GM19240 (cell line): ENCODE data around the gene CSNK2A1.
"Not testable (repeated sequence)": the region's sequence is repeated elsewhere in the genome, so short reads cannot be mapped to it uniquely, and the experiment has no call there.

Experiments
- DNase-seq: peaks from one replicate; pipeline ENCODE4 v3.0.0; 2011; ENCODE audit warnings: low spot score; ENCODE audit not compliant: insufficient read length

Gene CSNK2A1

DNA sequence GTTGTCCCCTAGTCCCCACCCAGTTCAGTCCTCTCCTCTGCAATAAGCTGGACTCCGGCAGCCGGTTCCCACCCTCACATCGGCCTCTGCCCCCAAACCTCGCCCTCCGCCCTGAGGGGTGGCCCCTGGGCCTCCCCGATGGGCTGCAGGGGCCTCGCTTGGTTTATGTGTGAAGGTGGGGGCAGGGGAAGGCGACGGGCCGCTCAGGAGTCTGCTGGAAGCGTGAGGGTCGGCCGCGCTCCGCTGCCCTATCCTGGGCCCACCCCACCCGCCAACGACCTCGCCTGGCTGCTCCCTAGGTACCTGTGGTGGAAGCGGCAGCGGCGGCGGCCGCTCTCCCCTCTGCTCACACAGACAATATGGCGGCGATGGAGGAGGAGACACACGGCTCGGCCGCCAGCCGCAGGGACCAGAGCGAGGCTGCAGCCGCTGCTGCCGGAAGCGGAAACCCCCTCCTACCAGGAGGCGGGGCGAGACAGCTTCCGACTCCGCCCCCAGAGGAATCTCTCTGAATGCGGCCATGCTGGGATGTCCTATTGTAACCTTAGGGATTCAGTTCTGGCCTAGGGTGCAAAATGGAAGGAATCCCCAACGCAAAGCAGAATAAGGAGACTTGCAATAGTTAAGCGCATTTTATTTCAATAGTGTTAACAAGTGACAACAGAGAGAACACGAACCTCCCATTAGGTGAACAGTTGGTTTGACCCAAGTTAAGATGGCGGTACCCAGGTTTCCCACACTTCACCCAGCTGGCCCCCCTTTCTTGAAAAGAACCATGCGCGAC is at the start of gene CSNK2A1:
Gene CSNK2A1, minus strand, starts transcription at position 422 of the 784 bp plus-strand sequence. CDS start 35,239 bp downstream, outside the sequence.
- peak; percentile 86 for DNase-seq

- DNase-seq: no peak
Measured at GRCh38 chr20:592506-592905, 48.9 kb upstream of the CSNK2A1 start.

DNA sequence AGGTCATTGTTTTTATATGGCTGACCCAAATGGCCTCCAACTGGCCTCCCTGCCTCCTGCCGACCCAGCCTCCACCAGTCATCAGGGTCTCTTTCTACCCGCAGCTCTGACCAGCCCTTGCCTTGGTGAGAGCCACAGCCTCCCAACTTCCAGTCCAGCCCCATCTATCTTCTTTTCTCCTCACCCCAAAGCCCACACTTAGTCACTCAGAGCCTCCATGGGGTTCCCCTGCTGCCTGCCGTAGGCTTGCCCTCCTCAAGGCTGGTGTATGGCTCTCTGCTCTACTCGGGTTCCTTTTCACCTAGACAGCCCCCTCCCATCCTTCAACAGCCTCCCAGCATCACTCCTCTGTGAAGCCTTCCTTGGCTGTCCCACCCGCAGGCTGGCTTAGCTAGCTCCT is 48.4 kb upstream of the CSNK2A1 start:
- DNase-seq: no peak

DNA sequence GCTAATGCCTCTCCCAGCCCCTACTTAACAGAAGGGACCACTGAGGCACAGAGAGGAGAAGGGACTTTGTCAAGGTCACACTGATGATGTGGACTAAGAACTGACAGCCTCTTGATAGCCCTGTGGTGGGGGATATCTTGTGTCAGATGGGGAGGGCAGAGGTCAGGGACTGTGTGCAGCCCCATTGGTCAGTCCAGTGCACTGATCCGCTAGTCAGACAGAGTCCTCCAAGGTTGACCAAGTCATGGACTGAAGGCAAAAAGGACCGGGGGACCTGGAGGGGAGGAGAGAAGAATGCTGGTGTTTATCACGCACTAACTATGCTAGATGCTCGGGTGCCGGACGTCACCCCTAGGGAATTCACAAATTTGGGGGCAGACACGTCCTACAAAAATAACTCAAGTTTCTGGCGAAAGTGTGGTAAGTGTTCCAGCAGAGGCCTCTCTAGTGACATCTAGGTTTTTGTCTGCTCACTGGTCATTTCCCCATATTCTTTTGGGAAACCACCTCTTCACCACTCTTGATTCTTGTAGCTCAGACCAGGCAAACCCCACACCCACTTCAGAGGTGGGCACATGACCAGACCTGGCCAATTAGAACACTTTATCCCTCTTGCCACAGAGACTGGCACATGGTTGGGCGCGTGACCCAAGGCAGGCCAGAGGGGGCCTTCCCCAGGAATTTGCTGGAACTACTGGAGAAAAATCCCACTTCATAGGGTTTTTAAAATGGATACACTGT is 45.5 kb upstream of the CSNK2A1 start:
- DNase-seq: no peak

- no peak for DNase-seq
Measured at GRCh38 chr20:588476-588875, 44.9 kb upstream of the CSNK2A1 start.

DNA sequence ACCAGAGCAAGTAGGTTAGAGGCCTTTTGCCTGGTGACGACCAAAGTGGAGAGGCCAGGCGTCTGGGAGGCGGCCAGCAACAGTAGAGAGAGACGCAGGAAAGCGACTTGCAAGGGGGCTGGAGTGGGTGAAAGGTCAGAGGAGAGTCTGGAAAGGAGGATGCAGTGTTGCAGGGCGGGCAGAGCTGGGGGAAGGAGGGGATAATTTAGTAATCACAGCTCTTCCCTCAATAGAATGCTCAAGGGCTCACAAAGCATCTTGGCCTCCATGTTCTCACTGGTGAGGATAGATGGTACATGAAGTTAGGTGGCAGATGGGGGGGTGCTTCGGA is 41.3 kb upstream of the CSNK2A1 start:
- no peak for DNase-seq

- no peak for DNase-seq
Measured at GRCh38 chr20:584161-584970, 40.8 kb upstream of the CSNK2A1 start.

- no peak for DNase-seq
Measured at GRCh38 chr20:582204-582603, 38.6 kb upstream of the CSNK2A1 start.

- DNase-seq: not testable (repeated sequence)
Measured at GRCh38 chr20:578940-579690, 35.5 kb upstream of the CSNK2A1 start.

DNA sequence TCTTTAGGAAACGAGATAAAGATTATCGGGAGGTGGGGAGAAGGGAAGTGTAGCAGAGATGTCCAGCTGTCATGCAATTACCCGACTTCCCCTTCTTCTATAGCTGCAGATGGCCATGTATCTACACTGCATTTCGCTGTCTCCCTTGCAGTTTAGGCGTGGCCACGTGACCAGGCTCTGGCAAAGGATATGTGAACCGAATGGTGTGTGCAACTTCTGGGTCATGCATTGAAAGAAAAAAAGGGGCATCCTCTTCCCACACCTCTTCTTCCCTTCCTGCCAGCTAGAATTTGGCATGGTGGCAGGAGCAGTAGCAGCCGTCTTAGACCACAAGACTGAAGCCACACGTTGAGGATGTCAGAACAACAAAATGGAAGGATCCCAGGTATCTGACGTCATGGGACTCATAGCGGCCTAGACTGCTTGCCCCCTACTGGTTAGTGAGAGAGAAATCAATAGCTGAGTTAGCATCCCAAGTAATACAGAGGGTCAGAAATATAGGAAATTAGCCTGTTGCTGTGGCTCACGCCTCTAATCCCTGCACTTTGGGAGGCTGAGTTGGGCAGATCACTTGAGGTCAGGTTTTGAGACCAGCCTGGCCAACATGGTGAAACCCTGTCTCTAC is 33.7 kb upstream of the CSNK2A1 start:
- no peak for DNase-seq

DNA sequence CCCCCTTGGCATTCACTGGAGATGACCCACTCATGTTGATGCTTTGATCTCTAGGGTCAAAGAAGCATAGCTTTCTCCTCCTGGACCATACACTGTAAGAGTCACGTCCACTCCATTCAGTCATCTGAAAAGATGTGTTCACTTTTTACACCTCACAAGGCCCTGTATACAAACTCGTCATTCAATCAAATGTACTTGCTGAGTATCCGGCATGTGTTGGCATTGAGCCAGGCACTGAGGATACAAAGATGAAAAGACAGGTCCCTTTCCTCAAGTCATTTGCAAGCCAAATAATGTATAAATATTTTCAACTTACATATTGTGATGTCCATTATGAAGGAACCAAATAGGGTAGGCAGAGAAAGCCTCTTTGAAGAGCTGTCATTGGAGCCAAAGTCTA is 32.6 kb upstream of the CSNK2A1 start:
- DNase-seq: no peak

GRCh38 chr20:575230-575629 is 31.6 kb upstream of the CSNK2A1 start:
- DNase-seq: no peak

DNA sequence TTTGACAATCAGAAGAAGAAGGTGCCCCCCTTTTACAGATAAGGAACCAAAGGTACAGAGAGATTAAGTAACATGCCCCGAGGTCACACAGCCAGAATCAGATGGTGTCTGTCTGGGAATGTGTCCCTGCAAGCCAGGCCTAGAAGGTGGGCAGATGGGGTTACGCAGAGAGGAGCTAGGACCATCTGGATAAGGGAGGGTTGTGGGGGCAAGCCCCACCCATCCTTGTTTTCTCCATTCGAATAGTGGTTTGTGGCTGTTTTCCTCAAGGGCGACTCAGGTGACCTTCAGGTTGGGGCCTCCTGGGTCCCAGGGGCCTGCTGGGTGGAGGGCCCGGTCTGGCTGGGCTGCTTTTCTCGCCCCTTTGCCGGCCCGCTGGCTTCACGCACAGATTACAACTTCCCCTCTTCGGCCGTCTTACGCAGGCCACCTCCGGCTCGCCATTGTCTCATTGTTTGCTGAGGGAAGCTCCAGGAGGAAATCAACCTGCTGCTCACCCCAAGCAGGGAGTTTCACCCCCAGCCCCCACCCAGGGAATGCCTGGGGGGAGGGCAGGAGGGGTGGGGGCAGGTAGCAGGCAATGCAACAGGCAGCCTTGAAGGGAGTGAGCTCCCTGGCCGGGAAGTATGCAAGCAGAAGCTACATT is 30.8 kb upstream of the CSNK2A1 start:
- DNase-seq: no peak

DNA sequence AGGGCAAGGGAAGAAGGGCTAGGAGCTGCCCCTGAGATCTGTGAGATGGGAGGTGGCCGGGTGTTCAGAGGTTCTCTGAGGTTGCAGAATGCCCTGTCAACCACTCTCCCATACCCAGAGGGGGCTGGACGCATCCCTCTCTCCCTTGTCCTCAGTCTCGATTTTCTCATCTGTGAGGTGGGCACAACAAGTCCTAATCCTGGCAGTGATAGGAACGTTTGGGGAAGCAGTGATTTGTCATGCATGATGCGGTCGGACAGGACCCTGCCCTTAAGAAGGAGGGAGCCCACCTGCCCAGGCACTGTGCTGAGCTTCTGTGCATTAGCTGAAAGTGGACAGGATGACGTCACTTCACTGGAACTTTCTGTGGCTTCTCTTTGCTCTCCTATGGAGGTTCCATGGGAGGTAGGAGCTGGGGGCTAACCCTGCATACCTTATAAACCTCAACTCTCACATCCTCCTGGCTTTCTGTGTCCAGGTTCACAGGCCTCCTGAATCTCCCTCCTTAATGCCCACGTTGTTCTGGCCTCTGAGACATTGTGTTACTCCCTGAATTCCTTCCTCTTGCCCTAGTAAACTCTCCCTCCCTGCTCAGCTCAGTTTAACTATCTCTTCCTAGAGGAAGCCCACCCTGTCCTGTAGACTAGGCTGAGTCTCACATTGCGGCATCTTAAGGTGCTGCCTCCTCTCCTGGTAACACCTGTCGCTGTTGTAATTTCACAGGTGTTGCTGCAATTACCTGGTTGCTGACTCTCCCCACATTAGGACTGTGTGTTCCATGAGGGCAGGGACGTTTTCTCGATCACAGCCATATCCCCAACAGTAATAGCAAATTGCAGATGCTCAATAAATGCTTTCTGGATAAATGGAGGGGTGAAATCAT is 30.1 kb upstream of the CSNK2A1 start:
- DNase-seq: no peak

DNA sequence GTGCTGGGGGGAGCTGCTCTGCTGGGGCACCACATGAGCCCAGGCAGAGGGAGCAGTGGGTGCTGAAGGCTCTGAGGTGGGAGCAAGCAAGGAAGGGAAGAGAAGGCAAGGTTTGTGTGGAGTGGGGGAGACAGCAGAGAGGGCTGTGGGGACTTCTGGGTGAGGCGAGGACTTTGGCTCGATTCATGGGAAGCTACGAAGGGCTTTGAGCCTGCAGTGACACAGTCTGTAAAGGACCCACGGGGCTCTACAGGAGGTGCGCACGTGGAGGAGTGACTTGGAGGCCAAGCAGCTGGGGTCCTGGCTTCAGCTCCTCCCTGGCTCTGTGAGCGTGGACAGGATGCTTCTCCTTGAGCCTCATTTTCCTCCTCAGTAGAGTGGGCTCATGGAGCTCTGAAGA is 29.1 kb upstream of the CSNK2A1 start:
- no peak for DNase-seq

DNA sequence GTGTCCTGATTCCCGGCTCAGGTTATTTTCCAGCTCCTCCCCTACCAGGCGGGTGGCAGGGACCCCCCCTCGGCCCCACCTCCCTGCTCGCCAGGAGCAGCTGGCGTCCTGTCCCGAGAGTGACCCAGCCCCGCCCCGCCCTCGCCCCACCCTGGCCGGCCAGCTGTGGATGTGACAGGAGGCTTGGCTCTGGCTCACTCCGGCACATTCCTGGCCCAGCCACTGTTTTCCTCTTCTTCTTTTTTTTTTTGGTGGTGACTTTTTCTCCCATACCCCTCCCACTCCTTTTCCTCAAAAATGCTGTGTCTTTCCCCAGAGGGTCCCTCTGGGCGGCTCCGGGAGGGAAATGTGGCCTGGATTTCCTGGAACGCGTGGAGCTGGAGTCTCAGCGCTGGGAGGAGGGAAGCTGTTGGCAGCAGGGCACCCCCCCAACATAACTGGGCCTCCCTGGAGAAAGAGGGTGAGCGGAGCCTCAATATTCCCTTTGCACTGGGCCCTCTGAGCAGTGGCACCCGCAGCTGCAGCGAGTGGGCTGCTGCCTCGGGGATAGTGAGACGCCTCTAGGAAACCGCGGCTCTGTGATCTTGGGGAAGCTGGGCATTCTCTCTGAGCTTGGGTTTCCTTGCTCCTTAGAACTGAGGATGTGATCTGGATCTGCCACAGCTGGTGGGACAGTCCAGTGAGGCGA is 28.3 kb upstream of the CSNK2A1 start:
- DNase-seq: no peak

GRCh38 chr20:568673-569415 is 25.3 kb upstream of the CSNK2A1 start:
- DNase-seq: no peak

- no peak for DNase-seq
Measured at GRCh38 chr20:568097-568652, 24.6 kb upstream of the CSNK2A1 start.
